Adrenal gland (tissue), 12 donors: ENCODE data around the gene FBXL17. TPM values are rescaled to one million over a fixed set of nuclear protein-coding genes. Genes with fewer than 3 reads are reported as not detected.
"Not testable (repeated sequence)": the region's sequence is repeated elsewhere in the genome, so short reads cannot be mapped to it uniquely, and the experiment has no call there.

ENCODE experiments used
- DNase-seq, 7 donors: peaks; one replicate each; pipeline ENCODE4 v3.0.0-alpha.2; 2019 to 2020
- H3K27ac ChIP-seq, 5 donors: fragments of 200-600 bp; sonication (generic) in 4 of 5; 1 replicate in 3 of 5; 2 replicates in 2 of 5; pipeline versions ENCODE4 v1.5.1 to v1.8.0; 2016 to 2020; ENCODE audit warnings: mild to moderate bottlenecking in 1 of 5
- H3K27me3 ChIP-seq: fragments of 200-600 bp; 2 replicates; pipeline ENCODE4 v1.8.0; 2021
- H3K36me3 ChIP-seq, 2 donors: fragments of 200-600 bp; replicated peaks in 1 of 2; 1 replicate in 1 of 2; 2 replicates in 1 of 2; pipeline versions ENCODE4 v1.5.1 to v1.8.0; 2018 to 2022
- H3K4me1 ChIP-seq, 2 donors: fragments of 200-600 bp; replicated peaks in 1 of 2; 1 replicate in 1 of 2; 2 replicates in 1 of 2; pipeline versions ENCODE4 v1.5.1 to v1.8.0; 2018 to 2021
- H3K4me3 ChIP-seq, 4 donors: fragments of 200-600 bp; sonication (generic) in 3 of 4; one replicate each; pipeline ENCODE4 v1.5.1; 2016 to 2018
- H3K9me3 ChIP-seq, 3 donors: fragments of 200-600 bp; sonication (generic) in 1 of 3; replicated peaks in 1 of 3; 1 replicate in 2 of 3; 2 replicates in 1 of 3; pipeline versions ENCODE4 v1.5.1 to v1.8.0; 2016 to 2021
- POLR2A ChIP-seq, 2 donors: fragments of 450-650 bp; IDR thresholded peaks; one replicate each; pipeline ENCODE4 v1.6.1; 2017; ENCODE audit warnings: antibody characterized with exemption in 2 of 2, mild to moderate bottlenecking in 2 of 2, moderate library complexity in 1 of 2
- WGBS, 4 donors: extraction: QIAGEN DNeasy Blood & Tissue Kit in 2 of 4; methylation state at CpG; one replicate each; pipeline versions ENCODE4 v1.1.5 to v1.1.7; 2013 to 2017; 5-methylcytosine and 5-hydroxymethylcytosine counted together
- intact Hi-C, 2 donors: fragments of 100-400 bp; cut with DNase I; formaldehyde crosslinking; loops; one replicate each; pipeline versions ENCODE4 v1.14.1 to v1.15.0; 2022 to 2023
- polyA plus RNA-seq, 3 donors: library from polyadenylated mRNA; stranded (reverse); fragments of 200-250 nt in 2 of 3; fragments of 350-450 nt in 1 of 3; fragmentation: Illumina TruSeq in 1 of 3; extraction: RNeasy Lipid Tissue Mini Kit (QIAGEN cat#74804) in 1 of 3; gene quantifications; one replicate each; pipeline ENCODE4 v1.2.3, GENCODE V29; 2013 to 2014
- total RNA-seq, 9 donors: library from RNA; depleted of rRNA in 4 of 9; stranded (reverse); fragments of >200 nt in 4 of 9; fragments of 120-200 nt in 1 of 9; fragmentation: NEBNext Ultra II Directional in 1 of 9; extraction: Animal tissue kit (Norgen Biotek cat#: 25700) in 1 of 9; gene quantifications; one replicate each; pipeline versions ENCODE4 v1.1.0 to v1.2.4, GENCODE V29; 2013 to 2023
- TF ChIP-seq, protein P1 (sequence below), 6 experiments: fragments of 450-650 bp in 4 of 6; fragments of 200-600 bp in 2 of 6; sonication (generic) in 1 of 6; IDR thresholded peaks; 1 replicate in 5 of 6; 2 replicates in 1 of 6; pipeline versions ENCODE4 v1.5.1 to v1.8.0; 2016 to 2021; ENCODE audit warnings: antibody characterized with exemption in 6 of 6, mild to moderate bottlenecking in 2 of 6, moderate library complexity in 1 of 6
- donor health status: healthy with polysubstance abuse.
- donor health status: Bipolar disorder and iron deficiency.
- donor health status: DM: yes; HTN: yes; CAD: no.
- donor health status: DM: no; HTN: no; CAD: no.
- donor health status: DM: no; HTN: no; CAD: no.
- donor health status: DM: yes; HTN: yes; CAD: no.

FBXL17 gene
- total and polyA plus RNA-seq, 12 donors, result 4.4 to 29.4 (median 21.3) TPM

DNA sequence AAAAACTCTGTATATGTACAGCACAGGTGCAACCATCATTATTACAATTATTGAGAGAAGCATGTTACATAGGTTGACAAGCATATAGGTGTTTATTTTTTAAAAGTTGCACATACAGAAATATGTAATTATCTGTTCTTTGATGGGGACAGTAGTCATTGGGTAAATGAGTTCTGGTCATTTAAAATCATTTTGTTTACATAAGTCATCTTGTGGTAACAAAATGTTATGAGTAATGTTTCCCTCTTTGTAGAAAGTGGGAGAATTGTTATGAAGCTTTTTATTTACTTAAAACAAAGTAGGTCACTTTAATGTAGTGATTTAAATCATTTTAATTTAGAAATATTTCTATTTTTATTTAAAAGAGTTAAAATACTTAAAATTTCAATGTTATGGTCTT lies 33.8 kb upstream of the FBXL17 start:
- H3K4me3 ChIP-seq, result no peak overlapping the region
- DNase-seq, result no peak
- no peaks in the 10 kb centered on the region for H3K27me3 ChIP-seq
- H3K36me3 ChIP-seq, result no peaks in the 10 kb centered on the region
- no peaks in the 10 kb centered on the region for H3K4me1 ChIP-seq
- no peaks in the 10 kb centered on the region for H3K9me3 ChIP-seq
- TF ChIP-seq POLR2A (IDR thresholded peaks at IDR 0.05), result no peak
- TF ChIP-seq, protein P1, sequence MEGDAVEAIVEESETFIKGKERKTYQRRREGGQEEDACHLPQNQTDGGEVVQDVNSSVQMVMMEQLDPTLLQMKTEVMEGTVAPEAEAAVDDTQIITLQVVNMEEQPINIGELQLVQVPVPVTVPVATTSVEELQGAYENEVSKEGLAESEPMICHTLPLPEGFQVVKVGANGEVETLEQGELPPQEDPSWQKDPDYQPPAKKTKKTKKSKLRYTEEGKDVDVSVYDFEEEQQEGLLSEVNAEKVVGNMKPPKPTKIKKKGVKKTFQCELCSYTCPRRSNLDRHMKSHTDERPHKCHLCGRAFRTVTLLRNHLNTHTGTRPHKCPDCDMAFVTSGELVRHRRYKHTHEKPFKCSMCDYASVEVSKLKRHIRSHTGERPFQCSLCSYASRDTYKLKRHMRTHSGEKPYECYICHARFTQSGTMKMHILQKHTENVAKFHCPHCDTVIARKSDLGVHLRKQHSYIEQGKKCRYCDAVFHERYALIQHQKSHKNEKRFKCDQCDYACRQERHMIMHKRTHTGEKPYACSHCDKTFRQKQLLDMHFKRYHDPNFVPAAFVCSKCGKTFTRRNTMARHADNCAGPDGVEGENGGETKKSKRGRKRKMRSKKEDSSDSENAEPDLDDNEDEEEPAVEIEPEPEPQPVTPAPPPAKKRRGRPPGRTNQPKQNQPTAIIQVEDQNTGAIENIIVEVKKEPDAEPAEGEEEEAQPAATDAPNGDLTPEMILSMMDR (IDR thresholded peaks at IDR 0.05), result no peak
- intact Hi-C loops, result no loop called here
- H3K27ac ChIP-seq, result no peak overlapping the region

GRCh38 chr5:108409786-108410185 lies 27.9 kb upstream of the FBXL17 start:
- Histone ChIP-seq H3K27ac (no peak overlapping the region), H3K4me1 (no peaks in the 10 kb centered on the region), H3K27me3 (no peaks in the 10 kb centered on the region), H3K4me3 (no peak overlapping the region), H3K36me3 (no peaks in the 10 kb centered on the region), H3K9me3 (no peaks in the 10 kb centered on the region)
- 51 to 60% (median 56%) methylated on average over 2 of the region's 2 CpGs for WGBS, 4 donors
- intact Hi-C loops, result no loop called here
- DNase-seq, result no peak
- no peak for TF ChIP-seq POLR2A (IDR thresholded peaks at IDR 0.05)
- TF ChIP-seq, protein P1 (IDR thresholded peaks at IDR 0.05), result no peak

DNA sequence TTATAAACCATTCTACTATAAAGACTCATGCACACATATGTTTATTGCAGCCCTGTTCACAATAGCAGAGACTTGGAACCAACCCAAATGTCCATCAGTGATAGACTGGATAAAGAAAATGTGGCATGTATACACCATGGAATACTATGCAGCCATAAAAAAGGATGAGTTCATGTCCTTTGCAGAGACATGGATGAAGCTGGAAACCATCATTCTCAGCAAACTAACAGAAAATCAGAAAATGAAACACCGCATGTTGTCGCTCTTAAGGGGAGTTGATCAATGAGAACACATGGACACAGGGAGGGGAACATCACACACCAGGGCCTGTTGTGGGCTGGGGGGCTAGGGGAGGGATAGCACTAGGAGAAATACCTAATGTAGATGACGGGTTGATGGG lies 23.3 kb upstream of the FBXL17 start:
- H3K36me3 ChIP-seq, intact Hi-C loops, H3K4me3 ChIP-seq, H3K27ac ChIP-seq, H3K27me3 ChIP-seq, DNase-seq, H3K9me3 ChIP-seq, H3K4me1 ChIP-seq: not testable (repeated sequence)
- WGBS, 4 donors, result 88 to 96% (median 93%) methylated on average over 3 of the region's 3 CpGs

GRCh38 chr5:108398964-108399363 lies 17.1 kb upstream of the FBXL17 start:
- H3K4me3 ChIP-seq, result no peak overlapping the region
- no peak for TF ChIP-seq POLR2A (IDR thresholded peaks at IDR 0.05)
- TF ChIP-seq, protein P1 (IDR thresholded peaks at IDR 0.05), result no peak
- H3K27me3 ChIP-seq, result no peaks in the 10 kb centered on the region
- 60 to 72% (median 64%) methylated on average over 4 to 6 of the region's 6 CpGs for WGBS, 4 donors
- H3K27ac ChIP-seq, result no peak overlapping the region
- DNase-seq, result no peak
- no peaks in the 10 kb centered on the region for H3K36me3 ChIP-seq
- no peaks in the 10 kb centered on the region for H3K4me1 ChIP-seq
- H3K9me3 ChIP-seq, result no peaks in the 10 kb centered on the region
- intact Hi-C loops, result no loop called here

DNA sequence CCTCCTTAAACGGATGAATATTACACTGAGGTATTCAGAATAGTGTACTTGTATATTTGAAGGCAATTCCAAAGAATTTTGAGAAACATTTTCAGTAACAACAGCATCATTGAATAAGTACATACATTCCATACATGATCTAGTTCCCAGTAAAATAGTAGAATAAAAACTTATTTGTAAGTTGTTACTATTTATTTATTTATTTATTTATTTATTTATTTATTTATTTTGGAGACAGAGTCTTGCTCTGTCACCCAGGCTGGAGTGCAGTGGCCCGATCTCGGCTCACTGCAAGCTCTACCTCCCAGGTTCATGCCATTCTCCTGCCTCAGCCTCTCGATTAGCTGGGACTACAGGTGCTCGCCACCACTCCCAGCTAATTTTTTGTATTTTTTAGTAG lies 14.9 kb upstream of the FBXL17 start:
- H3K27me3 ChIP-seq, H3K4me3 ChIP-seq, DNase-seq, H3K27ac ChIP-seq, H3K9me3 ChIP-seq, H3K36me3 ChIP-seq, intact Hi-C loops, H3K4me1 ChIP-seq: not testable (repeated sequence)
- WGBS, 4 donors, result 85 to 94% (median 93%) methylated on average over 5 of the region's 5 CpGs
